ENCODE measurements around the gene GLB1L.
"Not testable (repeated sequence)": the region's sequence is repeated elsewhere in the genome, so short reads cannot be mapped to it uniquely, and the experiment has no call there.

GLB1L gene

DNA sequence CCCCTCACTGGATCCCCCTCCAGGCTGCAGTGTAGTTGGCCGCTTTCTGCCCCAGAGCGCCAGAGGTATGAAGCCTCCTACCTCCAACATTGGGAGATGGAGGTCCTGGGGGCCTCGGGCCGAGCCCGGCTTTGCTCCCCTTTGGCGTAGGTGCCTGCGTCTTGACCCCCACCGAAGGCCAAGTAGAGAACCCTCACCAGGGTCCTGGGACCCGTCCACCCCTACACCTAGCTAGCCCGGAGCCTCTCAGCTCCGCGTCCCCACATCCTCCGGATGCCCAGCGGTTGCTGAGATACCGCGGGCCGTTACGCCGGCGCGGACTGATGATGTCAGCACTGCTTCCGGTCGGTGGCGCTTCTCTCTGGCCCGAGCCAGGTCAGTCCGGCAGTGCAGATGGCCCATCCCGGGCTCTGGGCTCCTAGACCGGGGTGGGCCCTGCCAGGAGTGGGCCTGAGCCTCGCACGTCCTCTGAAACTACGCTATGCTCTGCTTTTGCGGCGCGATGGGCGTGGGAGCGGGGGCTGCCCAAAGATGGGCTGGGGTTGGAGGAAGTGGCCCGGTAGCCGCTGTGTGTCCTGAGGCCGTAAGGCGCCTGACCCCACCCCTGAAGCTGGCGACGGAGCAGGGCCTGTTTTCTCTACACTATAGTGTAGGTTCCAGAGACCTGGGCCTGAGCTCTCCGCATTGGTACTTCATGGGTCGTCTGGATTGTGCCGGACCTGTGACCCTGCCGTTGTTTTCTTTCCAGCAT lies at the start of gene GLB1L, which contains the start of gene STK16:
Gene GLB1L, minus strand, starts transcription at position 297 of the 751 bp plus-strand sequence. CDS start 1,871 bp downstream, outside the sequence.
Gene STK16, plus strand, starts transcription at position 332 of the 751 bp plus-strand sequence. CDS start 521 bp downstream, outside the sequence.
- in situ Hi-C loops (cut with MboI; ENCODE audit: low sequenced_read_pairs), result no loop called here

DNA sequence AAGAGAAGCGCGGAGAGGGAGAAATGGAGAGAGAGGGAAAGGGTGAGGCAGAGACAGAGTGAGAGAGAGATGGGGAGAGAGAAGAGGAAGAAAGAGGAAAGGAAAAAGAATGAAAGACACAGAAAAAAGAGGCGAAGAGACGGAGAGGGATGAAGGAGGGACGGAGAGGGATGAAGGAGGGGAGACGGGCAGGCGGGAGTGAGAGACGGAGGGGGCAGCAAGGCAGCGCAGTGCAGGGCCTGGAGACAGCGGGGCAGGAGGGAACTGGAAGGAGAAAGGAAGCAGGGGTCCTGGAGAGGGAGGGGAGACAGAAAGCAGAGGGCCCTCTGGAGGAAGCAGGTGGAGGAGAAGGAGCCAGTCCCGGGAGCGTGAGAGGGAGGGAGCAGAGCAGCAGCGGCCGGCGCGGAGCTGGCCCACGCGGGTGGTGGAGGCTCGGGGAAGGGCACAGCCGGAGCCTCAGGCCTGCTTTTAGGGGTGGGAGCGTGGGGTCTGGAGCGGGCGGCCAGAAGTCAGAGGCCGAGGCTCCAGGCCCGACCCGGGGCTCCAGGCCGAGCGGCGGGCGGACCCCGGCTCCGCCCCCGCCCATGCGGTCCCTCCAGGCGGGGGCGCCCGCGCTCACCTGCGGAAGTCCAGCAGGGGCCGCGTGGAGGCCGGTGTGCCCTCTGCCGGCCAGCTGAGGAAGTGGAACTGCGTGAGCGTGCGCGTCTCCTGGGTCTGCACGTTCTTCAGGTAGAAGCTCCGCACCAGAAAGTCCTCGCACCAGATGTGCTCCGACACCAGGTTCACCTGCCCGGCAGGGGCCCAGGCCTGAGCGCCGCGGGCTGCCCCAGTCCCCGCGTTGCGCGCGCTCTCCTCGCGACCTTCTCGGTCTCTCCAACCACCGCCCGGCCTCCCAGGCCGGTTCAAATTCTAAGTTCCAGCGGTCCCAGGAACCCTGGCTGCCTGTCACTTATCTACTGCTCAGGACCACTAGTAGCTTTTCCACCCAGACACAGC lies 49.4 kb upstream of the GLB1L start:
- in situ Hi-C loops (cut with MboI; ENCODE audit: low sequenced_read_pairs), result no loop called here

GRCh38 chr2:219293736-219294231 lies 48.5 kb upstream of the GLB1L start:
- in situ Hi-C loops (cut with MboI; ENCODE audit: low sequenced_read_pairs), result no loop called here

- in situ Hi-C loops (cut with MboI; ENCODE audit: low sequenced_read_pairs), result no loop called here
Observed at GRCh38 chr2:219292616-219293015, 47.4 kb upstream of the GLB1L start.

GRCh38 chr2:219291910-219292490 lies 46.8 kb upstream of the GLB1L start:
- in situ Hi-C loops (cut with MboI; ENCODE audit: low sequenced_read_pairs), result no loop called here

DNA sequence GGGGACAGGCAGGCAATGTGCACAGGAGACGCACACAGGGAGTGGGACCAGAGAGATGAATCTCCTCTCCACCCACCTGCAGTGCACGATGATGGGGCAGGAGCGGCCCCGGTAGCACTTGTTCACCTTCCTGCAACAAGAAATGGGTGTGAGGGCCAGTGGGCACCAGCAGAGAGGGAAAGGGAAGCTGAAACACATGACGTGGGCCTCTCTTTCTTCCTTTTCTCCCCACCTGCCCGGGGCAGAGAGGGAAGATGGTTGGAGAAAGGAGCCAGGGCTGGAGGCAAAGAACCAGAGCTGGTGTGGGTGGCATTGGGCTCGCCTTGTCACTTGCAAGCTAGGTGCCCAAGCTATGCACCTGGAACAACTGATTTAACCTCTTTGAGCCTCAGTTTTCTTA lies 46.1 kb upstream of the GLB1L start:
- in situ Hi-C loops (cut with MboI; ENCODE audit: low sequenced_read_pairs), result no loop called here

GRCh38 chr2:219290381-219291171 lies 45.3 kb upstream of the GLB1L start:
- in situ Hi-C loops (cut with MboI; ENCODE audit: low sequenced_read_pairs), result no loop called here

DNA sequence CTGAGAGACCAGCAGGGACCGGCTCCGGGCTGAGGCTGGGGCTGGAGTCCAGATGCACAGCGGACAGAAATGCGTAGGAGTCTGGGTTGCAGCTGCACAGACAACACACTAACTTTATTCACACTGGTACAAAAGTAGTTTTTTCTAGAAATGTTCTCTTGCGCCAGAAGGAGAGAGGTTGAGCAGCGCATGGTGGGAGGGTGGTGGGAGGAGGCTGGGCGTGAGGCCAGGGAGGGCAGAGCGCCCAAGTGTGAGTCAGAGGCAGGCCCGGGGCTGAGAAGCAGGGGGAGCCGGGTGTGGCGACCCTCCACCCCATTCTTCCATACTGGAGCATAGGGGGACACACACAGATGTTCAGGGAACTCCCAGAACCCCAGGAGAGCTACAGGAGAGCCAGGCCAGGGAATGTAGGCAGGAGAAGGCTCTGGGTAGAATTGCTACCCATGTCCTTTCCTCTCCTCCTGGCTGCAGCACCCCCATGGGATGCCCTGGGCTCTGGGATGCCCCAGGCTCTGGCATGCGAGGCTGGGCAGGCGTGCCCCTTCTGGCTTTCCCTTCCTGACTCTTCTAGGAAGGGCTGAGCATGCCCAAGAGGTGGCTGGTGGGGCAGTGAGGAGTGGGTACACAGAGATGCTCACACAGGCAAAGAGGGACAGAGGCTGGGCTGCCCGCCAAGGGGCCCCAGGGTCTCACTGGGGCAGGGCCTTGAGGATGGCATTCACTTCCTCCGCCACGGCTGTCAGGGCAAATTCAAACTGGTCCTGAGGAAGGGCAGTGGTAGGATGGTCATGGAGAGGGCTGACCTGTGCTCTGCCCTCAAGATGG lies 44.5 kb upstream of the GLB1L start:
- in situ Hi-C loops (cut with MboI; ENCODE audit: low sequenced_read_pairs), result no loop called here

DNA sequence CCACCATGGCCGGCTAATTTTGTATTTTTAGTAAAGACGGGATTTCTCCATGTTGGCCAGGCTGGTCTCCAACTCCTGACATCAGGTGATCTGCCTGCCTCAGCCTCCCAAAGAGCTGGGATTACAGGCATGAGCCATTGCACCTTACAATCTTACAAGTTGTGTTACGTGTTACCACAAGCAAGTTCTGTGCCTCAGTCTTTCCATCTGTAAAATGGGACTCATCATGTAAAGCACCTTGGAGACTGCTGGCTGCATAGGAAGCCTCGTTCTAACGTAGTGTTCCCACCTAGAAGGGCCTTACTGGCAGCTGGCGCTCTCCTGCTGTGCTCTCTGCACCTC lies 43.9 kb upstream of the GLB1L start:
- in situ Hi-C loops (cut with MboI; ENCODE audit: low sequenced_read_pairs), result no loop called here

- in situ Hi-C loops (cut with MboI; ENCODE audit: low sequenced_read_pairs), result no loop called here
Observed at GRCh38 chr2:219287580-219288265, 42.5 kb upstream of the GLB1L start.

- in situ Hi-C loops (cut with MboI; ENCODE audit: low sequenced_read_pairs), result not testable (repeated sequence)
Observed at GRCh38 chr2:219287116-219287440, 41.8 kb upstream of the GLB1L start.

DNA sequence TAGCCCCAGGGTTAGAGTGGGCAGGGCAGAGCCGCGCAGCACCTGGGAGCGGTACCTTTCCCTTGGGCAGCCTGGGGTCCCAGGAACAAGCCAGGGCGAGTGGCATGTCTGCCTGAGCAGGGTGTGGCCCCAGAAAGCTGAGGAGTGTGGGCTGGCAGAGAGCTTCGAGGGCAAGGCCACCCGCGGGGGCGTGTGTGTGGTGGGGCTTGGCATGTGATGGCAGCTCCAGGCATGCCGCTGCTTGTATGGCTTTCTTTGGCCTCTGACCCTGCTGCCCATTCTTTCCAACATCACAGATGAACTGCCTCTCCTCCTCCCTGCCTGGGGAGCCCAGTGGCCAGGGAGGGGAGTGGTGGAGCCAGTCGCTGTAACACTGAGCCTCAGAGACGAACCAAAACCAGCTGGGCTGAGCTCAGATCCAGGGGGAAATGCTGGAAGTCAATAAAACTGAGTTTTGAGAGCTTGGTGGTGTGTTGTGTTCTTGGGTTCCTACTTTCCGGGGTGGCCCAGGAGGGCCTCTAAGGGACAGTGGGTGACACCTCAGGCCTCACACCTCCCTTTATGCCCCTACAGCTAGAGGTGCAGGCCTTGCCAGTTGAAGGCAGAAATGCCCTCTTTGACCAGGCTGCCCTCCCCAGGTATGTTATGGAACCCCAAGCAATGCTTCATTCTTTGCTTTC lies 41.3 kb upstream of the GLB1L start:
- in situ Hi-C loops (cut with MboI; ENCODE audit: low sequenced_read_pairs), result no loop called here

- in situ Hi-C loops (cut with MboI; ENCODE audit: low sequenced_read_pairs), result no loop called here
Observed at GRCh38 chr2:219285894-219286425, 40.7 kb upstream of the GLB1L start.

DNA sequence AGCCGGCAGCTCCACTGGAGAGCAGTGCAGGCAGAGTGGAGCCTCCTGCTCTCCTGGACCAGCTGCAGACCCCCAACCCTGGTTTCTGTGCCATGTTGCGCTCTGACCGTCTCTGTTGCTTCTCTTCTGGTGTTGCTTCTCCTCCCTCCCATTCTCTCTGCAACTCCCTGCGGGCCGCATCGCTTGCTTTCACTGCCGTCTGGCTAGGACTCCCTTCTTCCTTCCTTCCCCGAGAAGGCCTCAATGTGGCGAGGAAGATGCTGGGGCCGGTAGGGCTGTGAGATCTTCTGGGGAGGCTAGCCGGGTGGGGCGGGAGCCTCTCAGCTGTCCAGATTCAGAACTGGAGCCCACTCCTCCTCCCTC lies 40.1 kb upstream of the GLB1L start:
- in situ Hi-C loops (cut with MboI; ENCODE audit: low sequenced_read_pairs), result no loop called here

- in situ Hi-C loops (cut with MboI; ENCODE audit: low sequenced_read_pairs), result no loop called here
Observed at GRCh38 chr2:219284501-219285372, 39.5 kb upstream of the GLB1L start.

- in situ Hi-C loops (cut with MboI; ENCODE audit: low sequenced_read_pairs), result no loop called here
Observed at GRCh38 chr2:219282943-219283581, 37.8 kb upstream of the GLB1L start.

DNA sequence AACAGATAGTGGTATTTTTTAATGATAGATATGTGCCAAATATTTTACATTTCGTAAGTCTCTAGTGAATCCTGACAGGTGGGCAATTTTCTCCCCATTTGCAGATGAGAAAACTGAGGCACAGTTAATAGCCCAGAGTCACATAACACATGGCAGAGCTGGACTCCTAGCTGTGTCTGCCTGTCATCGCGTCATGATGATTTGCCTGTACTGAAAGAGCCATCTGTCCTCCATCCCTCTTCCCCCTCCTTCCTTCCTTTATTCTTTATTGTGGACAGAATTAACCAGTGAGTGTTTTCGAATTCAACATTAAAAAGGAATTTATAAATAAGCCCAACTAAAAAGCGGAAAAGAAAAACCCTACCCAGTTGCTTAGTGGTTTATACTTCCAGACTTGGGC lies 37.1 kb upstream of the GLB1L start:
- in situ Hi-C loops (cut with MboI; ENCODE audit: low sequenced_read_pairs), result no loop called here

Data from hTERT RPE-1 (cell line).